ENCODE measurements around the gene C8A.

The C8A gene

DNA sequence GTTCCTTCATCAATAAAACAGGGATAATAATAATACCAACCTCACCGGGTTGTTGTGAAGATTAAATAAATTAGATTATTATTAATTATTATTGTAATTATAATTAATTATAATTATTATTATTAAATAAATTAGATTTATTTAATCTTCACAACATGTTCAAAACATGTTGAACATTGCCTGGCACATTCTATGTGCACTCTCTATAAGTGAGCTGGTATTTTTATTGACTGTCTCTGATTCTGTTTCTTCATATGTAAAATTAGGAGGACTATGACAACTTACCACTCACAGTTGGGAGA lies 112.1 kb downstream of the C8A start:
- TF ChIP-seq CTCF (IDR thresholded peaks at IDR 0.05; ENCODE audit: borderline replicate concordance, insufficient read depth, low read depth, low read length), result no peak
- no peak overlapping the region for H3K4me3 ChIP-seq (ENCODE audit: low read depth, low read length)

GRCh38 chr1:56967355-56967754 lies 112.8 kb downstream of the C8A start:
- H3K4me3 ChIP-seq (ENCODE audit: low read depth, low read length), result no peak overlapping the region
- no peak for TF ChIP-seq CTCF (IDR thresholded peaks at IDR 0.05; ENCODE audit: borderline replicate concordance, insufficient read depth, low read depth, low read length)

Data from GM12875 (cell line).